ENCODE data around the gene KLHDC2.
A peak's percentile ranks its signal among the peaks of the same experiment; 100 is the strongest.
"Not testable (repeated sequence)": the region's sequence is repeated elsewhere in the genome, so short reads cannot be mapped to it uniquely, and the experiment has no call there.

The KLHDC2 gene

GRCh38 chr14:49767571-49768300 is at the start of gene KLHDC2:
TSS of gene KLHDC2 (plus strand) at chr14:49768153. CDS start at chr14:49768469, 316 bp downstream.
- no peaks in the 10 kb centered on the region for H3K9me3 Mint-ChIP-seq
- peak within 1 kb of the TSS; percentile 90 for H3K4me3 Mint-ChIP-seq
- DNase-seq (ENCODE audit: low spot score in 2 of 2): peak; percentile 85 to 92
- ATAC-seq: peak; percentile 93
- H3K27ac Mint-ChIP-seq: peak within 1 kb of the TSS; percentile 98
- peaks cover 30% of the 10 kb centered on the region for H3K4me1 Mint-ChIP-seq
- H3K36me3 Mint-ChIP-seq: peaks cover 39% of the 10 kb centered on the region

GRCh38 chr14:49720744-49721143 is 47.2 kb upstream of the KLHDC2 start:
- Mint-ChIP-seq H3K9me3 (peaks cover 5% of the 10 kb centered on the region), H3K27ac (no peak overlapping the region), H3K36me3 (peaks cover 24% of the 10 kb centered on the region), H3K4me3 (no peak overlapping the region), H3K4me1 (no peaks in the 10 kb centered on the region)
- DNase-seq (ENCODE audit: low spot score in 2 of 2) (no peak), ATAC-seq (no peak)

- not testable (repeated sequence) for H3K27ac Mint-ChIP-seq, ATAC-seq
- peaks cover 24% of the 10 kb centered on the region for H3K36me3 Mint-ChIP-seq
These were observed 46.1 kb upstream of the KLHDC2 start for GRCh38 chr14:49721733-49722435.

GRCh38 chr14:49727171-49727570 is 40.8 kb upstream of the KLHDC2 start:
- no peaks in the 10 kb centered on the region for H3K4me1 Mint-ChIP-seq
- H3K9me3 Mint-ChIP-seq: no peaks in the 10 kb centered on the region
- H3K27ac Mint-ChIP-seq: no peak overlapping the region
- ATAC-seq (no peak), DNase-seq (ENCODE audit: low spot score in 2 of 2) (no peak)
- peaks cover 12% of the 10 kb centered on the region for H3K36me3 Mint-ChIP-seq
- no peak overlapping the region for H3K4me3 Mint-ChIP-seq

More at GRCh38 chr14:49721733-49722435, 46.1 kb upstream of the KLHDC2 start:
- DNase-seq (ENCODE audit: low spot score in 2 of 2); H3K4me3 Mint-ChIP-seq; H3K9me3 Mint-ChIP-seq; H3K4me1 Mint-ChIP-seq: not testable (repeated sequence)

- DNase-seq (ENCODE audit: low spot score in 2 of 2) (no peak), ATAC-seq (no peak)
These were observed 35.1 kb upstream of the KLHDC2 start for GRCh38 chr14:49732896-49733295.

GRCh38 chr14:49733836-49734235 is 34.1 kb upstream of the KLHDC2 start:
- ATAC-seq (no peak), DNase-seq (ENCODE audit: low spot score in 2 of 2) (no peak)
- Mint-ChIP-seq H3K4me1 (no peaks in the 10 kb centered on the region), H3K27ac (no peak overlapping the region), H3K36me3 (peaks cover 2% of the 10 kb centered on the region), H3K4me3 (no peak overlapping the region), H3K9me3 (no peaks in the 10 kb centered on the region)

More at GRCh38 chr14:49732896-49733295, 35.1 kb upstream of the KLHDC2 start:
- H3K9me3 Mint-ChIP-seq: no peaks in the 10 kb centered on the region
- H3K27ac Mint-ChIP-seq: no peak overlapping the region
- H3K36me3 Mint-ChIP-seq: peaks cover 6% of the 10 kb centered on the region
- no peak overlapping the region for H3K4me3 Mint-ChIP-seq
- H3K4me1 Mint-ChIP-seq: no peaks in the 10 kb centered on the region

GRCh38 chr14:49735669-49736068 is 32.3 kb upstream of the KLHDC2 start:
- ATAC-seq; H3K4me3 Mint-ChIP-seq; H3K27ac Mint-ChIP-seq; H3K9me3 Mint-ChIP-seq; DNase-seq (ENCODE audit: low spot score in 2 of 2); H3K4me1 Mint-ChIP-seq; H3K36me3 Mint-ChIP-seq: not testable (repeated sequence)

GRCh38 chr14:49745191-49745590 is 22.8 kb upstream of the KLHDC2 start:
- ATAC-seq (no peak), DNase-seq (ENCODE audit: low spot score in 2 of 2) (no peak)
- no peak overlapping the region for H3K4me3 Mint-ChIP-seq
- no peaks in the 10 kb centered on the region for H3K4me1 Mint-ChIP-seq
- no peaks in the 10 kb centered on the region for H3K9me3 Mint-ChIP-seq
- peaks cover 11% of the 10 kb centered on the region for H3K36me3 Mint-ChIP-seq
- H3K27ac Mint-ChIP-seq: no peak overlapping the region

GRCh38 chr14:49746476-49746875 is 21.5 kb upstream of the KLHDC2 start:
- H3K27ac Mint-ChIP-seq: peak overlapping the region; percentile 10

GRCh38 chr14:49754570-49755097 is 13.3 kb upstream of the KLHDC2 start:
- ATAC-seq (no peak), DNase-seq (ENCODE audit: low spot score in 2 of 2) (no peak)
- Mint-ChIP-seq H3K36me3 (no peaks in the 10 kb centered on the region), H3K4me1 (no peaks in the 10 kb centered on the region), H3K27ac (no peak overlapping the region), H3K9me3 (no peaks in the 10 kb centered on the region), H3K4me3 (no peak overlapping the region)

More at GRCh38 chr14:49746476-49746875, 21.5 kb upstream of the KLHDC2 start:
- DNase-seq (ENCODE audit: low spot score in 2 of 2); H3K4me3 Mint-ChIP-seq; H3K4me1 Mint-ChIP-seq; ATAC-seq; H3K9me3 Mint-ChIP-seq: not testable (repeated sequence)
- H3K36me3 Mint-ChIP-seq: peaks cover 11% of the 10 kb centered on the region

GRCh38 chr14:49755378-49755777 is 12.6 kb upstream of the KLHDC2 start:
- DNase-seq (ENCODE audit: low spot score in 2 of 2) (no peak), ATAC-seq (no peak)
- no peak overlapping the region for H3K27ac Mint-ChIP-seq

GRCh38 chr14:49761839-49762551 is 6.0 kb upstream of the KLHDC2 start:
- no peaks in the 10 kb centered on the region for H3K36me3 Mint-ChIP-seq
- H3K4me1 Mint-ChIP-seq: peaks cover 4% of the 10 kb centered on the region
- ATAC-seq (no peak), DNase-seq (ENCODE audit: low spot score in 2 of 2) (no peak)
- no peak overlapping the region for H3K27ac Mint-ChIP-seq
- no peaks in the 10 kb centered on the region for H3K9me3 Mint-ChIP-seq
- H3K4me3 Mint-ChIP-seq: no peak overlapping the region

More at GRCh38 chr14:49755378-49755777, 12.6 kb upstream of the KLHDC2 start:
- no peaks in the 10 kb centered on the region for H3K9me3 Mint-ChIP-seq
- no peaks in the 10 kb centered on the region for H3K4me1 Mint-ChIP-seq
- no peak overlapping the region for H3K4me3 Mint-ChIP-seq
- H3K36me3 Mint-ChIP-seq: no peaks in the 10 kb centered on the region

- H3K4me1 Mint-ChIP-seq: peaks cover 30% of the 10 kb centered on the region
- H3K36me3 Mint-ChIP-seq: peaks cover 30% of the 10 kb centered on the region
- ATAC-seq (no peak), DNase-seq (ENCODE audit: low spot score in 2 of 2) (no peak)
- peak overlapping the region; percentile 98 for H3K27ac Mint-ChIP-seq
- H3K4me3 Mint-ChIP-seq: peak overlapping the region; percentile 90
- H3K9me3 Mint-ChIP-seq: no peaks in the 10 kb centered on the region
These were observed 1.1 kb upstream of the KLHDC2 start for GRCh38 chr14:49766839-49767238.

GRCh38 chr14:49767270-49767570 is 733 bp upstream of the KLHDC2 start:
- ATAC-seq: no peak
- Mint-ChIP-seq H3K9me3 (no peaks in the 10 kb centered on the region), H3K4me3 (peak overlapping the region; percentile 90), H3K36me3 (peaks cover 34% of the 10 kb centered on the region), H3K27ac (peak overlapping the region; percentile 98), H3K4me1 (peaks cover 30% of the 10 kb centered on the region)
- DNase-seq (ENCODE audit: low spot score in 2 of 2): no peak

All from stimulated activated effector memory CD8-positive, alpha-beta T cell treated with anti-CD3 and anti-CD28 coated beads, Interleukin-12 subunit alpha, Interleukin-12 subunit beta, amount 100 ng/mL, for 72 hours (primary cell).